HG02642 (cell line): ENCODE data around the gene NUDT6.

Experiments
- ATAC-seq: cut with Tn5 transposase; IDR thresholded peaks from one replicate; pipeline ENCODE4 v1.9.1; 2021; ENCODE audit warnings: mild to moderate bottlenecking; ENCODE audit not compliant: unreplicated experiment, poor library complexity

NUDT6 gene

GRCh38 chr4:122917731-122918130 is 4.7 kb downstream of the NUDT6 start:
- ATAC-seq: no peak

GRCh38 chr4:122914938-122915337 is 7.5 kb downstream of the NUDT6 start:
- no peak for ATAC-seq

- ATAC-seq: peak; percentile 93
Measured at GRCh38 chr4:122914292-122914904, 8.0 kb downstream of the NUDT6 start.

- no peak for ATAC-seq
Measured at GRCh38 chr4:122912810-122913575, 9.4 kb downstream of the NUDT6 start.

GRCh38 chr4:122911588-122911987 is 10.8 kb downstream of the NUDT6 start:
- ATAC-seq: no peak

GRCh38 chr4:122909683-122910082 is 12.7 kb downstream of the NUDT6 start:
- ATAC-seq: no peak

GRCh38 chr4:122908223-122908622 is 14.2 kb downstream of the NUDT6 start:
- ATAC-seq: no peak

GRCh38 chr4:122906859-122907305 is 15.5 kb downstream of the NUDT6 start:
- ATAC-seq: no peak

- no peak for ATAC-seq
Measured at GRCh38 chr4:122903766-122904288, 18.6 kb downstream of the NUDT6 start.

GRCh38 chr4:122901247-122902010 is 21.0 kb downstream of the NUDT6 start:
- no peak for ATAC-seq

- ATAC-seq: no peak
Measured at GRCh38 chr4:122900314-122900713, 22.1 kb downstream of the NUDT6 start.

- ATAC-seq: no peak
Measured at GRCh38 chr4:122899682-122900081, 22.7 kb downstream of the NUDT6 start.

GRCh38 chr4:122898370-122899150 is 23.8 kb downstream of the NUDT6 start:
- ATAC-seq: no peak

- ATAC-seq: no peak
Measured at GRCh38 chr4:122896270-122896669, 26.1 kb downstream of the NUDT6 start.

- no peak for ATAC-seq
Measured at GRCh38 chr4:122895336-122895995, 26.9 kb downstream of the NUDT6 start.

- ATAC-seq: no peak
Measured at GRCh38 chr4:122894827-122895226, 27.6 kb downstream of the NUDT6 start.

GRCh38 chr4:122890147-122890795 is 32.1 kb downstream of the NUDT6 start:
- no peak for ATAC-seq

- no peak for ATAC-seq
Measured at GRCh38 chr4:122889726-122890125, 32.7 kb downstream of the NUDT6 start.

- ATAC-seq: no peak
Measured at GRCh38 chr4:122884499-122884898, 37.9 kb downstream of the NUDT6 start.
